IMR-90 (cell line): ENCODE measurements around the gene OST4. TPM values are rescaled to one million over a fixed set of nuclear protein-coding genes. Genes with fewer than 3 reads are reported as not detected.

Source experiments
- ATAC-seq: fragments of 200-7000 bp; cut with Tn5 transposase; 2 replicates; pipeline ENCODE4 v1.9.1; 2020; ENCODE audit warnings: low read depth, mild to moderate bottlenecking, moderate library complexity
- BruUV-seq: library from RNA; stranded (reverse); fragments of 400-500 nt; replicated peaks from 2 replicates; lab custom pipeline; 2021; lab: Mats Ljungman, UMichigan
- CTCF ChIA-PET: fragments of 300-600 bp; formaldehyde crosslinking; extraction: SDS; loops from one replicate; lab custom pipeline; 2021; ENCODE audit warnings: antibody characterized with exemption; lab: Yijun Ruan, JAX
- POLR2A ChIA-PET: fragments of 300-600 bp; sonication (Branson Sonifier 250); formaldehyde crosslinking; loops from one replicate; lab custom pipeline; 2022; ENCODE audit warnings: antibody characterized with exemption; ENCODE audit not compliant: unreplicated experiment; lab: Charles Lee
- DNase-seq: peaks from one replicate; pipeline ENCODE4 v3.0.0; 2013
- H2AFZ ChIP-seq: replicated peaks from 2 replicates; pipeline ENCODE3; 2013; ENCODE audit warnings: low read length, mild to moderate bottlenecking; ENCODE audit not compliant: poor library complexity
- H2AK5ac ChIP-seq: 2 replicates; pipeline ENCODE4 v1.6.1; 2013; ENCODE audit warnings: low read depth, low read length, inconsistent platforms
- H2AK9ac ChIP-seq: replicated peaks from 2 replicates; pipeline ENCODE3; 2013; ENCODE audit warnings: mild to moderate bottlenecking, low read depth, low read length, moderate library complexity; ENCODE audit not compliant: poor library complexity
- H2BK120ac ChIP-seq: 2 replicates; pipeline ENCODE4 v1.6.1; 2013; ENCODE audit warnings: low read depth, low read length, inconsistent platforms
- H2BK15ac ChIP-seq: 3 replicates; pipeline ENCODE4 v1.6.1; 2013; ENCODE audit warnings: low read depth, low read length, inconsistent platforms
- H2BK20ac ChIP-seq: 2 replicates; pipeline ENCODE4 v1.6.1; 2013; ENCODE audit warnings: low read depth, mild to moderate bottlenecking, inconsistent platforms, low read length, moderate library complexity
- H2BK5ac ChIP-seq: 2 replicates; pipeline ENCODE4 v1.6.1; 2013; ENCODE audit warnings: mild to moderate bottlenecking, low read depth, low read length, inconsistent platforms; ENCODE audit not compliant: poor library complexity, severe bottlenecking
- H3K14ac ChIP-seq: replicated peaks from 2 replicates; pipeline ENCODE4 v1.6.1; 2013; ENCODE audit warnings: low read depth, low read length, inconsistent platforms
- H3K18ac ChIP-seq: 2 replicates; pipeline ENCODE4 v1.6.1; 2013; ENCODE audit warnings: low read depth, low read length, control low read depth
- H3K23ac ChIP-seq: 2 replicates; pipeline ENCODE4 v1.6.1; 2013; ENCODE audit warnings: low read depth, low read length, inconsistent platforms
- H3K27ac ChIP-seq: 2 replicates; pipeline ENCODE4 v1.5.1; 2013; ENCODE audit warnings: mild to moderate bottlenecking, control low read depth, low read length; ENCODE audit not compliant: insufficient read depth
- H3K27me3 ChIP-seq: 2 replicates; pipeline ENCODE4 v1.6.1; 2013; ENCODE audit warnings: low read length; ENCODE audit not compliant: control insufficient read depth, insufficient read depth
- H3K36me3 ChIP-seq: 2 replicates; pipeline ENCODE4 v1.6.1; 2013; ENCODE audit warnings: low read length, mixed read lengths; ENCODE audit not compliant: control insufficient read depth, insufficient read depth
- H3K4ac ChIP-seq: 2 replicates; pipeline ENCODE4 v1.6.1; 2013; ENCODE audit warnings: low read depth, low read length, inconsistent platforms
- H3K4me1 ChIP-seq: 2 replicates; pipeline ENCODE4 v1.6.1; 2013; ENCODE audit warnings: low read length, mixed read lengths; ENCODE audit not compliant: control insufficient read depth, insufficient read depth
- H3K4me2 ChIP-seq: 2 replicates; pipeline ENCODE4 v1.6.1; 2013; ENCODE audit warnings: low read depth, mild to moderate bottlenecking, control low read depth, low read length, moderate library complexity
- H3K4me3 ChIP-seq: 2 replicates; pipeline ENCODE4 v1.5.1; 2013; ENCODE audit warnings: low read depth, mild to moderate bottlenecking, control low read depth, low read length, moderate library complexity; ENCODE audit not compliant: insufficient read depth
- H3K56ac ChIP-seq: 2 replicates; pipeline ENCODE4 v1.6.1; 2013; ENCODE audit warnings: low read length, inconsistent platforms; ENCODE audit not compliant: insufficient read depth; ENCODE audit errors: extremely low read depth
- H3K79me1 ChIP-seq, 2 experiments: 2 replicates each; pipeline ENCODE4 v1.6.1; 2013; ENCODE audit warnings: low read length in 2 of 2, inconsistent platforms in 1 of 2, low read depth in 1 of 2
- H3K9ac ChIP-seq: 2 replicates; pipeline ENCODE4 v1.6.1; 2013; ENCODE audit warnings: low read depth, low read length, control low read depth
- H3K9me1 ChIP-seq: 2 replicates; pipeline ENCODE4 v1.6.1; 2013; ENCODE audit warnings: low read length, inconsistent platforms; ENCODE audit not compliant: insufficient read depth
- H3K9me3 ChIP-seq: 2 replicates; pipeline ENCODE4 v1.6.1; 2013; ENCODE audit warnings: low read length; ENCODE audit not compliant: control insufficient read depth, insufficient read depth
- H4K20me1 ChIP-seq: 2 replicates; pipeline ENCODE4 v1.6.1; 2013; ENCODE audit warnings: low read length, inconsistent platforms; ENCODE audit not compliant: insufficient read depth
- H4K5ac ChIP-seq: 2 replicates; pipeline ENCODE4 v1.6.1; 2013; ENCODE audit warnings: mild to moderate bottlenecking, low read depth, low read length, control low read depth
- H4K8ac ChIP-seq, 2 experiments: 2 replicates each; pipeline ENCODE4 v1.6.1; 2013; ENCODE audit warnings: low read depth in 2 of 2, low read length in 2 of 2, control low read depth in 1 of 2, inconsistent platforms in 1 of 2
- H4K91ac ChIP-seq: 2 replicates; pipeline ENCODE4 v1.6.1; 2013; ENCODE audit warnings: low read depth, low read length, inconsistent platforms; ENCODE audit not compliant: insufficient read depth
- BHLHE40 ChIP-seq: fragments of 150-350 bp; IDR thresholded peaks from 2 replicates; pipeline ENCODE4 v1.6.1; 2016; ENCODE audit warnings: mild to moderate bottlenecking, low read depth, low read length
- CEBPB ChIP-seq: IDR thresholded peaks from 2 replicates; pipeline ENCODE4 v1.6.1; 2012; ENCODE audit warnings: low read depth, low read length, improper control_type of control experiment
- CHD1 ChIP-seq: IDR thresholded peaks from 2 replicates; pipeline ENCODE4 v1.6.1; 2012; ENCODE audit warnings: low read depth, low read length, improper control_type of control experiment
- CTCF ChIP-seq: conservative IDR thresholded peaks from 2 replicates; pipeline ENCODE4 v1.5.1; 2012; ENCODE audit warnings: mild to moderate bottlenecking, low read depth, low read length, improper control_type of control experiment
- ELK1 ChIP-seq: fragments of 150-350 bp; IDR thresholded peaks from 2 replicates; pipeline ENCODE4 v1.6.1; 2016; ENCODE audit warnings: low read depth, mild to moderate bottlenecking, low read length, moderate library complexity, borderline replicate concordance
- FOS ChIP-seq: fragments of 150-350 bp; IDR thresholded peaks from 2 replicates; pipeline ENCODE4 v1.6.1; 2016; ENCODE audit warnings: low read depth, low read length
- MAFK ChIP-seq: IDR thresholded peaks from 2 replicates; pipeline ENCODE4 v1.6.1; 2012; ENCODE audit warnings: low read depth, low read length, improper control_type of control experiment
- MAZ ChIP-seq: IDR thresholded peaks from 2 replicates; pipeline ENCODE4 v1.6.1; 2012; ENCODE audit warnings: low read depth, mild to moderate bottlenecking, low read length, improper control_type of control experiment, moderate library complexity, borderline replicate concordance
- MXI1 ChIP-seq: IDR thresholded peaks from 2 replicates; pipeline ENCODE4 v1.6.1; 2012; ENCODE audit warnings: low read depth, mild to moderate bottlenecking, low read length, moderate library complexity, borderline replicate concordance
- NFE2L2 ChIP-seq: fragments of 150-350 bp; IDR thresholded peaks from 2 replicates; pipeline ENCODE4 v1.6.1; 2016; ENCODE audit warnings: low read depth, mild to moderate bottlenecking, low read length
- POLR2A ChIP-seq: IDR thresholded peaks from 2 replicates; pipeline ENCODE4 v1.6.1; 2012; ENCODE audit warnings: mild to moderate bottlenecking, low read depth, low read length
- RAD21 ChIP-seq: IDR thresholded peaks from 2 replicates; pipeline ENCODE4 v1.6.1; 2012; ENCODE audit warnings: low read length, improper control_type of control experiment
- RCOR1 ChIP-seq: IDR thresholded peaks from 2 replicates; pipeline ENCODE4 v1.6.1; 2012; ENCODE audit warnings: mild to moderate bottlenecking, low read length, improper control_type of control experiment; ENCODE audit not compliant: insufficient replicate concordance
- RFX5 ChIP-seq: IDR thresholded peaks from 2 replicates; pipeline ENCODE4 v1.8.0; 2012; ENCODE audit warnings: low read depth, mild to moderate bottlenecking, low read length, moderate library complexity
- SMC3 ChIP-seq: fragments of 150-350 bp; IDR thresholded peaks from 2 replicates; pipeline ENCODE4 v1.6.1; 2016; ENCODE audit warnings: low read depth, mild to moderate bottlenecking, antibody characterized with exemption, low read length, moderate library complexity
- USF2 ChIP-seq: fragments of 150-350 bp; IDR thresholded peaks from 2 replicates; pipeline ENCODE4 v1.6.1; 2017; ENCODE audit warnings: mild to moderate bottlenecking, antibody characterized with exemption, low read length, low read depth
- WGBS, 2 experiments: methylation state at CpG; one replicate each; pipeline versions ENCODE4 v1.1.5 to v1.1.7; 2013; ENCODE audit warnings: missing lambda C conversion rate in 2 of 2; ENCODE audit not compliant: insufficient read length in 1 of 2; ENCODE audit errors: extremely low coverage in 2 of 2; 5-methylcytosine and 5-hydroxymethylcytosine counted together
- dilution Hi-C: fragments of 300-500 bp; cut with HindIII; formaldehyde crosslinking; loops from one replicate; pipeline ENCODE4 v1.14.3; 2018; ENCODE audit warnings: low sequenced_read_pairs; ENCODE audit not compliant: unreplicated experiment
- in situ Hi-C: fragments of 300-500 bp; cut with MboI; formaldehyde crosslinking; loops from 3 replicates; pipeline ENCODE4 v1.14.3; 2019; ENCODE audit warnings: low sequenced_read_pairs, inconsistent platforms, mixed read lengths
- intact Hi-C: fragments of 100-400 bp; cut with micrococcal nuclease; formaldehyde crosslinking; loops from 2 replicates; pipeline ENCODE4 v1.10.0; 2022
- polyA plus RNA-seq, 3 experiments: library from polyadenylated mRNA; depleted of rRNA; stranded (reverse); fragments of >200 nt; gene quantifications; 2 replicates each; pipeline ENCODE4 v1.2.3, GENCODE V29; 2012; ENCODE audit warnings: low replicate concordance in 1 of 3
- total RNA-seq: library from RNA; depleted of rRNA; stranded (reverse); fragments of >200 nt; gene quantifications from 2 replicates; pipeline ENCODE4 v1.2.3, GENCODE V29; 2012

OST4 gene
- total and polyA plus RNA-seq, 2 of the 4 experiments (the other 2 are of a cell fraction) = 386 to 806 TPM

- POLR2A ChIA-PET = no interaction called here
These were observed 18.1 kb downstream of the OST4 start for GRCh38 chr2:27053321-27053720.

More at GRCh38 chr2:27053321-27053720, 18.1 kb downstream of the OST4 start:
- Histone ChIP-seq H2AK9ac (no peak overlapping the region), H3K9ac (no peak overlapping the region), H4K20me1 (peaks cover 13% of the 10 kb centered on the region), H4K5ac (no peak overlapping the region), H2AFZ (no peak overlapping the region), H3K27me3 (no peaks in the 10 kb centered on the region), H2AK5ac (no peak overlapping the region), H3K23ac (no peak overlapping the region), H3K4me3 (no peak overlapping the region), H2BK20ac (no peak overlapping the region), H3K9me1 (peaks cover 12% of the 10 kb centered on the region), H3K4me2 (no peak overlapping the region), H3K79me1 (peaks cover 0 to 26% of the 10 kb centered on the region in 2 experiments; a peak in 2 of 4 replicates), H3K9me3 (no peaks in the 10 kb centered on the region), H3K36me3 (peaks cover 29% of the 10 kb centered on the region), H2BK5ac (no peak overlapping the region), H3K18ac (no peak overlapping the region), H3K4me1 (peaks cover 5% of the 10 kb centered on the region), H4K91ac (no peak overlapping the region), H2BK15ac (no peak overlapping the region), H3K27ac (no peak overlapping the region), H3K14ac (no peak overlapping the region), H2BK120ac (no peak overlapping the region), H3K4ac (no peak overlapping the region), H3K56ac (no peak overlapping the region), H4K8ac (no peak overlapping the region)
- BruUV-seq = no TSS peak
- TF ChIP-seq NFE2L2 = no peak
- TF ChIP-seq CHD1 = no peak
- no peak for TF ChIP-seq MXI1
- TF ChIP-seq RAD21 = no peak
- no peak for TF ChIP-seq ELK1
- no peak for TF ChIP-seq RCOR1
- TF ChIP-seq MAFK = no peak
- TF ChIP-seq POLR2A = no peak
- TF ChIP-seq SMC3 = no peak
- no peak for TF ChIP-seq BHLHE40
- TF ChIP-seq CTCF = no peak
- no peak for TF ChIP-seq CEBPB
- TF ChIP-seq USF2 = no peak
- TF ChIP-seq MAZ = no peak
- no peak for TF ChIP-seq FOS
- no peak for TF ChIP-seq RFX5
- CTCF ChIA-PET = no interaction called here
- DNase-seq (no peak), ATAC-seq (no peak)
- intact Hi-C loops = no loop called here
- dilution Hi-C loops = no loop called here
- in situ Hi-C loops = no loop called here
- WGBS, 2 experiments = 63% methylated on average over 4 of the region's 11 CpGs; no CpG with 5 or more reads in 1 of the 2 experiments
